ENCODE measurements around the gene CLSTN2.

The CLSTN2 gene

GRCh38 chr3:140097874-140098635 lies 163.1 kb downstream of the CLSTN2 start:
- no peak for DNase-seq

- no peak for DNase-seq
Measured at GRCh38 chr3:140100479-140100878, 165.5 kb downstream of the CLSTN2 start.

GRCh38 chr3:140103166-140103565 lies 168.2 kb downstream of the CLSTN2 start:
- no peak for DNase-seq

GRCh38 chr3:140103986-140104645 lies 169.1 kb downstream of the CLSTN2 start:
- no peak for DNase-seq

GRCh38 chr3:140113996-140114788 lies 179.2 kb downstream of the CLSTN2 start:
- no peak for DNase-seq

- no peak for DNase-seq
Measured at GRCh38 chr3:140114789-140115080, 179.8 kb downstream of the CLSTN2 start.

- no peak for DNase-seq
Measured at GRCh38 chr3:140117096-140117526, 182.1 kb downstream of the CLSTN2 start.

- no peak for DNase-seq
Measured at GRCh38 chr3:140122183-140122582, 187.2 kb downstream of the CLSTN2 start.

GRCh38 chr3:140128217-140128616 lies 193.2 kb downstream of the CLSTN2 start:
- no peak for DNase-seq

GRCh38 chr3:140128631-140129030 lies 193.6 kb downstream of the CLSTN2 start:
- DNase-seq = no peak

GRCh38 chr3:140129768-140130284 lies 194.8 kb downstream of the CLSTN2 start:
- DNase-seq = no peak

- no peak for DNase-seq
Measured at GRCh38 chr3:140131895-140132294, 196.9 kb downstream of the CLSTN2 start.

GRCh38 chr3:140134231-140134965 lies 199.4 kb downstream of the CLSTN2 start:
- no peak for DNase-seq

GRCh38 chr3:140135461-140135860 lies 200.5 kb downstream of the CLSTN2 start:
- no peak for DNase-seq

- DNase-seq = no peak
Measured at GRCh38 chr3:140143367-140144069, 208.5 kb downstream of the CLSTN2 start.

- no peak for DNase-seq
Measured at GRCh38 chr3:140145528-140145927, 210.5 kb downstream of the CLSTN2 start.

- DNase-seq = no peak
Measured at GRCh38 chr3:140146668-140147067, 211.7 kb downstream of the CLSTN2 start.

- no peak for DNase-seq
Measured at GRCh38 chr3:140147965-140148490, 213.0 kb downstream of the CLSTN2 start.

GRCh38 chr3:140148824-140149390 lies 213.9 kb downstream of the CLSTN2 start:
- no peak for DNase-seq

- DNase-seq = no peak
Measured at GRCh38 chr3:140151321-140151720, 216.3 kb downstream of the CLSTN2 start.

GRCh38 chr3:140152851-140153639 lies 218.1 kb downstream of the CLSTN2 start:
- DNase-seq = no peak

Data from NCI-H226 (cell line).